GM08714 (cell line): Measurements from ENCODE around the gene HECTD4.

ENCODE experiments used
- H3K4me3 ChIP-seq: fragments of 200-500 bp; sonication (Bioruptor generic); 2 replicates; pipeline ENCODE4 v1.5.1; 2014; ENCODE audit warnings: mild to moderate bottlenecking, low read length, inconsistent platforms
- ZNF274 ChIP-seq: IDR thresholded peaks from 2 replicates; pipeline ENCODE4 v1.6.1; 2012; ENCODE audit warnings: mild to moderate bottlenecking, low read depth, low read length

The HECTD4 gene

GRCh38 chr12:112190231-112191025, 191.8 kb downstream of the HECTD4 start:
- no peak overlapping the region for H3K4me3 ChIP-seq
- no peak for TF ChIP-seq ZNF274

- no peak for TF ChIP-seq ZNF274
- H3K4me3 ChIP-seq = no peak overlapping the region
Measured at GRCh38 chr12:112188130-112188830, 194.0 kb downstream of the HECTD4 start.

DNA sequence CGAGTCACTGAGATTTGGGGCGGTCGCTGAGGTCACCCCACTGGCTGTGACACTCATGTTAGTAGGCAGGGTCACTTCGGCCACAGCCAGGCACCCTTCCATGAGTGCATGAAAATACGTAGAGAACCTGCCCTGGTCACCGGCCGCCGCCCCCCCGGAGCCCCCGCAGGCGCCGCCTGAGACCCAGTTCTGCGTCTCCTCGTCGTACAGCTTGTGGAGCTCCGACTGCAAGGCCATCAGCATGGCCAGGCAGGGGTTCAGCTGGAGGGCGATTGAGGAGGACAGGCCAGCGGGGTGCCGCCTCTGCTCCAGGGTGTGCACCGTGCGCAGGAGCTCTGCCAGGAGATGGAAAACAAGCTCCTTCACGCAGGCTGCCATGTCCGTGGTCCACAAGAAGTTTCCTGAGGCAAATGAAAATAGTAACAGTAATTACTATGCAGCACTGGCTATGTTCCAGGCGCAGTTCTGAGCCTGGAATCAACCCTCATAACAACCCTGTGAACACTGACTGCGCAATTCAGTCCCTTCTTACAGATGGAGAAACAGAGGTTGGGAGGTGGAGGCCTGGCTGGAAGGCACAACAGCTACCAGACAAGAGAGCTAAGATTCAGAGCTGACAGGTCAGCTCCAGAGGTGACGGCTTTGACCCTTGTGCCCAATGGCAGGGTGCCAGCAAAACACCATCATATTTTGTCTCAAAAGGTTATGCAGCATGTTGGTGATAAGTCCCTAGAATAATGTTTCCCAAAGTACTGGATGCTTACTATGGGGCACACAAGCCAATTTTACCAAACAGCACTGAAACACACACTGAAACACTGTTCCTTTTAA, 196.9 kb downstream of the HECTD4 start:
- H3K4me3 ChIP-seq = no peak overlapping the region
- no peak for TF ChIP-seq ZNF274

- no peak for TF ChIP-seq ZNF274
Measured at GRCh38 chr12:112184056-112184887, 198.0 kb downstream of the HECTD4 start.

GRCh38 chr12:112183141-112184021, 198.8 kb downstream of the HECTD4 start:
- TF ChIP-seq ZNF274 = no peak
- H3K4me3 ChIP-seq = no peak overlapping the region

More at GRCh38 chr12:112184056-112184887, 198.0 kb downstream of the HECTD4 start:
- no peak overlapping the region for H3K4me3 ChIP-seq

- TF ChIP-seq ZNF274 = no peak
- no peak overlapping the region for H3K4me3 ChIP-seq
Measured at GRCh38 chr12:112182499-112182898, 199.7 kb downstream of the HECTD4 start.

GRCh38 chr12:112180422-112180821, 201.8 kb downstream of the HECTD4 start:
- TF ChIP-seq ZNF274 = no peak
- no peak overlapping the region for H3K4me3 ChIP-seq

GRCh38 chr12:112179916-112180315, 202.3 kb downstream of the HECTD4 start:
- no peak overlapping the region for H3K4me3 ChIP-seq
- no peak for TF ChIP-seq ZNF274

- TF ChIP-seq ZNF274 = no peak
Measured at GRCh38 chr12:112179341-112179740, 202.9 kb downstream of the HECTD4 start.

GRCh38 chr12:112178796-112179195, 203.4 kb downstream of the HECTD4 start:
- H3K4me3 ChIP-seq = no peak overlapping the region
- no peak for TF ChIP-seq ZNF274

More at GRCh38 chr12:112179341-112179740, 202.9 kb downstream of the HECTD4 start:
- no peak overlapping the region for H3K4me3 ChIP-seq

DNA sequence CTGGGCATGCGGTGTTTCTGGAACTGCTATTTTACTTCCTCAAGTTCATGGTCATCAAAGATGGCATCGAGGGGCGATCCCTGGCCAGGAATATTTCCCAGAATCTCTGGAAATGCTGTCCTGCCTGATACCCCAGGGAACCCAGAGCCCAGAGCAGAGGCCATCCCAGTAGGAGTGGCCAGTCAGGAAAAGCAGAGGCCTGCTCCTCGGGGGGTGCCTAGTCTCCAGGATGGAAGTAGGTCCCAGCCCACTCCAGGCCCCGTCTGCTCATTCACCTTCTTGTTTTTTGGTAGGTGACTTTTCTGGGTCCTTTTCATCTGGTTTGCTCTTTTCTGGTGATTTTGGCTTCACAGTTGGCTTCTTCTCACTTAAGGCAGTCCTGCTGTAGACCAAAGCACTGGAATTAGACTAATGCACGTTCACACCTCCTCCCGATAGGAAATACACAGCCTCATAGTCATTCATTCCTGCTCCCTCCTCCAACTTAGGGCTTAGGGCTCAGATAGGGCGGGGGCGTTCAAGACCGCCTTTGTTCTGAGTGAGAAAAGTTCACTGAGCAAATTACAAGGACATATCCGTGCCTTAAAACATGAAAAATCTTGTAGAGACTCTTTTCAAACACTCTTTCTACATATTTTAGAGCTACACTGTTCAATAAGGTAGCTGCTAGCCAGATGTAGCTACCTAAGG, 205.8 kb downstream of the HECTD4 start:
- no peak overlapping the region for H3K4me3 ChIP-seq
- TF ChIP-seq ZNF274 = no peak
